NCI-H1417 treated with DMSO at 0.1 percent for 48 hours (cell line): ENCODE results near the gene VENTX.
"Not testable (repeated sequence)": the region's sequence is repeated elsewhere in the genome, so short reads cannot be mapped to it uniquely, and the experiment has no call there.

Source experiments
- DNase-seq: peaks from one replicate; lab custom pipeline; 2025; lab: John Stamatoyannopoulos, UW

VENTX gene

GRCh38 chr10:133254421-133255120 lies 16.9 kb downstream of the VENTX start:
- DNase-seq, result no peak

GRCh38 chr10:133255323-133255722 lies 17.7 kb downstream of the VENTX start:
- no peak for DNase-seq

- DNase-seq, result no peak
Measured at GRCh38 chr10:133257489-133258065, 19.9 kb downstream of the VENTX start.

GRCh38 chr10:133258066-133258817 lies 20.6 kb downstream of the VENTX start:
- no peak for DNase-seq

- no peak for DNase-seq
Measured at GRCh38 chr10:133258818-133259601, 21.4 kb downstream of the VENTX start.

GRCh38 chr10:133259602-133259989 lies 21.9 kb downstream of the VENTX start:
- DNase-seq, result no peak

GRCh38 chr10:133260895-133261725 lies 23.5 kb downstream of the VENTX start:
- no peak for DNase-seq

GRCh38 chr10:133261726-133262325 lies 24.2 kb downstream of the VENTX start:
- DNase-seq, result no peak

DNA sequence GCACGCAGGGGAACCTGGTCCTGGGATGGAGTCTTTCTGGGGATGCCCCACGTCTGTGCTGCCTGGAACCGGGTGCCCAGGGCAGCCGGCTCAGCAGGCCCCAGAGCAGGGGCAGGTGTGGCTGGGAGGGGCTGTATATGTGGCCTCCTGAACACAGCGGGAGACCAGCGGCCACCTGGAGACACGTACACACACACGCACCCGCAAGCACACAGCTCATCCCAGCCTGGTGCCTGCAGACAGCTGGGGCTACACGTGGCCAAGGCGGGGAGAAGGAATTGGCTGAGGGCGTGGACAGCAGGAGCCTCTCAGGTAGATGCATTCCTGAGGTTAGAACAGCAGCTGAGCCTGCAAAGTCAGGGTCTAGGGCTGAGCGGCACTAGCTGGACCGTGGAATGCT lies 25.0 kb downstream of the VENTX start:
- peak; percentile 31 for DNase-seq

DNA sequence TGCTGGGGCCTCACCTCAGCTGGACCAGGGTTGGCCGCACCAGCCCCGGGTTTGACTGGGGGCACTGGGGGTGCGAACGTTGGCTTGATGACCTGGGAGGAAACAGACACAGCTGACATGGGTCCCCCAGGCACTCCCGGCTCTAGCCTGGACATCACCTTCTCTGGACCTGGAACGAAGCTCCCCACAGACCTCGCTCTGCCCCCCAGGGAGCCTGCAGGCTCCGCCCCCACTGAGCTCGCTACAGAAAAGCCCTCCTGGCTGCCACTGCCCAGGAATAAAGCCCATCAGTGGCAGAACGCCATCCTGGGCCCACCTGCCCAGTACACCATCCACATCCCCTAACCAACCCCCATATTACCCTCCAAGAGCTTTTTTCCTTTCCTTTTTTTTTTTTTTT lies 26.0 kb downstream of the VENTX start:
- no peak for DNase-seq

DNA sequence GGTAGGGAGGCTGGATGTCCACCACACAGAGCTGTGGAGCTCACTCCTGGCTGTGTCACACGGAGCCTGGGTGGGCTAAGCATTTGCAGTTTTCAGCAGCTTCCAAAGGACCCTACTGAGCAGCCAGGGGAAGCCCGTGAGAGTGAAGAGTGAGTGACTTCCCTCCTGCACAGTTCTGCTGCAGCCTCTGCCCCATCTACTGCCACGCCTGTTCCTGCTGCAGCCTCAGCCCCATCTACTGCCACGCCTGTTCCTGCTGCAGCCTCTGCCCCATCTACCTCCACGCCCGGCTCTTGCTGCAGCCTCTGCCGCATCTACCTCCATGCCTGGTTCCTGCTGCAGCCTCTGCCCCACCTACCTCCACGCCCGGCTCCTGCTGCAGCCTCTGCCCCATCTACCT lies 26.8 kb downstream of the VENTX start:
- no peak for DNase-seq

GRCh38 chr10:133265052-133265451 lies 27.4 kb downstream of the VENTX start:
- DNase-seq, result not testable (repeated sequence)

- DNase-seq, result no peak
Measured at GRCh38 chr10:133266056-133266795, 28.6 kb downstream of the VENTX start.

DNA sequence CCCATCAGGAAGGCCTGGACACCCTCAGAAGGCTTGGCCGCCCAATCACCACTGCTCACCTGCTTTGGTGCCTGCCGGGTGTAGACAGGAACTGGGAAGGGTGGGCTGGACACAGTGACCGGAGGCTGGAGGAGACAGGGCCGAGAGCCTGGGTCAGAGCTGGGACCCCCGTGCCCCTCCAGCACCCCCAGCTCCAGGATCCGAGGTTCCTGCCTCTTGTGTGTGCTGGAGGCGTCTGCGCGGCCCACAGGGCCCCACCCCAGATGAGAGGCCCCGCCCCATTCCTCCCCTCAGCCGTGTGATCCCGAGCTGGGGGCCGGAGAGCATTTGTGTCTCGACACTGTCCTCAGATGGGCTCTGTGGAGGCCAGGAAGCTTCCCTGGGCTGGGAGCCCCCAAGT lies 29.6 kb downstream of the VENTX start:
- no peak for DNase-seq

DNA sequence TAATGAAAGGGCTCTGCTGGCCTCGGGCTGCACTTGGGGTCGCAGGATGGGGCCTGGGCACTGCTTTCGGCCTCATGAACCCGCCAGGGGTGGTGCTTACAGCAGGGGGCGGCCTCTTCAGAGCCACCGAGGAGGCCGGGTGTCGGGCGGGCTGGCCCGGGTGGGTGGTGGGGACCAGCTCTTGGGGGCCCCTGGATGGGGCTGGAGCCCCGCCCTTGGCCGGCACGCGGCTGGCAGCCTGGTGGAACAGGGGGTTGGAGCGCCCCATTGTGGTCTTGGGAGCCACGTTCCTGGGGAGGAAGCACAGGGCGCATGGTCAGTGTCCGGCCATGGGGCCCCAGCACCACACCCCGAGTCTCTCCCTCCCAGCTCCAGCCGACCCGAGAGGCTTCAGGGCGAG lies 30.2 kb downstream of the VENTX start:
- no peak for DNase-seq

GRCh38 chr10:133268532-133268931 lies 30.9 kb downstream of the VENTX start:
- DNase-seq, result no peak

GRCh38 chr10:133269367-133269766 lies 31.7 kb downstream of the VENTX start:
- DNase-seq, result no peak

- no peak for DNase-seq
Measured at GRCh38 chr10:133270204-133270603, 32.5 kb downstream of the VENTX start.

GRCh38 chr10:133270773-133271297 lies 33.2 kb downstream of the VENTX start:
- no peak for DNase-seq
